GM19463 (cell line): ENCODE data around the gene BLTP3B.
"Not testable (repeated sequence)": the region's sequence is repeated elsewhere in the genome, so short reads cannot be mapped to it uniquely, and the experiment has no call there.

Experiments
- ATAC-seq: cut with Tn5 transposase; IDR thresholded peaks from one replicate; pipeline ENCODE4 v1.9.1; 2021; ENCODE audit warnings: mild to moderate bottlenecking, moderate library complexity; ENCODE audit not compliant: unreplicated experiment

BLTP3B gene, protein sequence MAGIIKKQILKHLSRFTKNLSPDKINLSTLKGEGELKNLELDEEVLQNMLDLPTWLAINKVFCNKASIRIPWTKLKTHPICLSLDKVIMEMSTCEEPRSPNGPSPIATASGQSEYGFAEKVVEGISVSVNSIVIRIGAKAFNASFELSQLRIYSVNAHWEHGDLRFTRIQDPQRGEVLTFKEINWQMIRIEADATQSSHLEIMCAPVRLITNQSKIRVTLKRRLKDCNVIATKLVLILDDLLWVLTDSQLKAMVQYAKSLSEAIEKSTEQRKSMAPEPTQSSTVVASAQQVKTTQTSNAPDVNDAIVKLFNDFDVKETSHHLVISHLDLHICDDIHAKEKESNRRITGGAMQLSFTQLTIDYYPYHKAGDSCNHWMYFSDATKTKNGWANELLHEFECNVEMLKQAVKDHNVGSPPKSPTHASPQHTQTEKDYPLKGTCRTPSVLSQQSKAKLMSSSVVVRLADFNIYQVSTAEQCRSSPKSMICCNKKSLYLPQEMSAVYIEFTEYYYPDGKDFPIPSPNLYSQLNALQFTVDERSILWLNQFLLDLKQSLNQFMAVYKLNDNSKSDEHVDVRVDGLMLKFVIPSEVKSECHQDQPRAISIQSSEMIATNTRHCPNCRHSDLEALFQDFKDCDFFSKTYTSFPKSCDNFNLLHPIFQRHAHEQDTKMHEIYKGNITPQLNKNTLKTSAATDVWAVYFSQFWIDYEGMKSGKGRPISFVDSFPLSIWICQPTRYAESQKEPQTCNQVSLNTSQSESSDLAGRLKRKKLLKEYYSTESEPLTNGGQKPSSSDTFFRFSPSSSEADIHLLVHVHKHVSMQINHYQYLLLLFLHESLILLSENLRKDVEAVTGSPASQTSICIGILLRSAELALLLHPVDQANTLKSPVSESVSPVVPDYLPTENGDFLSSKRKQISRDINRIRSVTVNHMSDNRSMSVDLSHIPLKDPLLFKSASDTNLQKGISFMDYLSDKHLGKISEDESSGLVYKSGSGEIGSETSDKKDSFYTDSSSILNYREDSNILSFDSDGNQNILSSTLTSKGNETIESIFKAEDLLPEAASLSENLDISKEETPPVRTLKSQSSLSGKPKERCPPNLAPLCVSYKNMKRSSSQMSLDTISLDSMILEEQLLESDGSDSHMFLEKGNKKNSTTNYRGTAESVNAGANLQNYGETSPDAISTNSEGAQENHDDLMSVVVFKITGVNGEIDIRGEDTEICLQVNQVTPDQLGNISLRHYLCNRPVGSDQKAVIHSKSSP (N-terminal part only)

DNA sequence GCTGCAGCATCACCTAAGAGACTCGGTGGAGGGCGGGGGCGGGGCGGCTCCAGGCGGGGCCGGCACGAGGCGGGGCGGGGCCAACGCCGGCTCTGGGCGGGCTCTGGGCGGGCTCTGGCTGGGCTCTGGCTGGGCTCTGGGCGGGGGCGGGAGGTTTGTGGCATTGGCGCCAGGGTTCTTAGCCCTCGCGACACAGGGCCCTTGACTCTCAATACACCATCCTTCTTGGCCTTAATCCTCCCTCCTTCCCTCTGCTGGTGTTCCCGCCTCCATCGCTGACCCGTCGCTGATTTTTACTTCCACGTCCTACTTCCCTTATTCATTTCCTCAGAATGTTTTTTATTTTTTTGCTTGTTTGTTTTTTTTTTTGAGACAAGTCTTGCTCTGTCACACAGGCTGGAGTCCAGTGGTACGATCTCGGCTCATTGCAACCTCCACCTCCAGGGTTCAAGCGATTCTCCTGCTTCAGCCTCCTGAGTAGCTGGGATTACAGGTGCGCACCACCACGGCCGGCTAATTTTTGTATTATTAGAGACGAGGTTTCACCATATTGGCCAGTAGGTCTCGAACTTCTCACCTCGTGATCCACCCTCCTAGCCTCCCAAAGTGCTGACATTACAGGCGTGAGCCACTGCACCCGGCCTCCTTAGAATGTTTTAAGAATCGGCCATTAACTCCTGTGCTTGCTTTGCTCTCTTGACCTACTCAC is at the start of gene BLTP3B:
Gene BLTP3B, minus strand, starts transcription at position 24 of the 709 bp plus-strand sequence. CDS start 239 bp downstream, outside the sequence.
- peak; percentile 75 for ATAC-seq

GRCh38 chr12:100189636-100190394 is 47.1 kb upstream of the BLTP3B start:
- no peak for ATAC-seq

GRCh38 chr12:100188888-100189635 is 46.4 kb upstream of the BLTP3B start:
- not testable (repeated sequence) for ATAC-seq

DNA sequence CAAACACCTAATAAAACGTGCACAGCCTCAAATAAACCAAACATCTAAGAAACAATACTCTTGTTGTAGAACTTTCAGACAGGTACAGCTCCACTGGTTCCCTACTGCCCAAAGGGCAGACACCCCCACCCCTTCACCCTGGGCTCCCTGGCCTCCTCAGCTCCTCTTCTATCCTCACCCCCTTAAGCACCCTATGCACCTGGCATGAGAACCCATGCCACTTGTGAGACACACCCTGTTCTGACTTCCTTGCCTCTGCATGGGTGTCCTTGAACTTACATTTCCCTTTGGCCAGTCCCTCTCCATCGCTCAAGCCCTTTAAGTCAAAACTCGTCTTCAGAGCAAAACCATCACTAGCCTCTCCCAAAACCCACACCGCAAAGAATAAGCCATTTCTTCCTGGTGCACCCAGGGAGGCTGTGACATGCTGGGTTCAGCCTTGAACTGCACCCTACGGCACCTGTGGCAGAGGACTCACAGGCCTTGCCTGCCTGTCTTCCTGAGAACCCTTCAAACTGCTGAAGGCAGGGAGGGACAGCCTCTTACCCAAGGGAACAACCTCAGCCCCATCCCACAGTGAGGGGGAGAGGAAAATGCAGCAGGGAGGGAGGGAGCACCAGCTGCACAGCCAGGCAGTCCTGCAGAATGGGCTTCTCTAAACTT is 45.3 kb upstream of the BLTP3B start:
- ATAC-seq = no peak

DNA sequence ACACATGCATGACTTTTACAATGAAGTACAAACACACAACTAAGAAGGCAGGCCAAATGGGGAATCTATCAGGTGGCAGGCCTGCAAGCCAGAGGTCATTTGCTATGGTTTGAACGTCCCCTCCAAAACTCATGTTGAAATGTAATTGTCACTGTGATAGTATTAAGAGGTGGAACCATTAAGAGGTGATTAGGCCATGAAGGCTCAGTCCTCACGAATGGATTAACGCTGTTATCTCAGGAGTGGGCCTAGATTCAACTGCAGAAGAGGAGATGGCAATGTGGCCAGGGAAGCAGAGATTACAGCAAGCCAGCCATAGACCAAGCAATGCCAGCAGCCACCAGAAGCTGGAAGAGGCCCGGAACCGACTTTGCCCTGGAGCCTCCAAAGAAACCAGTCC is 44.4 kb upstream of the BLTP3B start:
- ATAC-seq = no peak

DNA sequence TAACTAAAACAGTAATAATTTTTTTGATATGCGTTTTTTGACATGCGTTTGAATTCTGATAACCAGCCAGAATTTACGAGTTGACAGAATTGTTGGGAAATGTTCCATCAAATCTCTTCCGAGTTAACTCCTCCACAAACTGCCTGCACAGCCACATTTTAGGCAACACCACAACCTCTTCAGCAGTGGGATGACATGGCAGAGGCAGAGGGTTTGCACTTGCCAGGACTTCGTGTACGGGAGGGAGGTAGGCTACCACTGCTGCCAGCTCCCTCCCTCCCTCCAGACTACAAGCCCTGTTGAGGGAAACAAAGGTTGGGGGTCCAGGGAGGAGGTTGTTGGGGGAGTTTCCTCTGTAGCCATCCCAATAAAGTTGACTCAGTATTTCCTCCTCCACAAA is 43.4 kb upstream of the BLTP3B start:
- no peak for ATAC-seq

DNA sequence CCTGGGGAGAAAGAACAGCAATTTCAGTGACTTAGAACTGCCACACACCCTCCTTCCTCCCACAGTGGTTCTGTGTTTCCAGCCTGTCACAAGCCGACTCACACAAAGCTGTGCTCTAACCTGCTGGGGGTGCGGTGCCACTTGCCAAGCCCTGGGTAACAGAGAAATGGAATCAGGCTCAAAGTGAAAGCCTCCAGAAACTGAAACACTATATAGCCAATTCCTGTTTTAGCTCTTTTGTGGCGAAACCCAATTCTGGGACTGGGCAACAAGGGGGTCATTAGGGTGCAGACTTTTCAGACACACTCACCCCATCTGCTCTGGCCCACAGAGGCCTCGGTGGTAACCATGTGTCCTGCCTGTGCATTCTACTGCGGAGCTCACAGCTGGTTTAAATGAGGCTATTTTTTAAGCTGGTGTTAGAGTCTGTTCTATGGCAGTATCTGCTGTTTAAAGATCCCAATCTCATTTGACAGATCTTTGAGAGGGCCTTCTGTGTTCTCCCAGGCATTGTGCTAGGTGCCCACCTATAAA is 42.8 kb upstream of the BLTP3B start:
- ATAC-seq = peak; percentile 83

- no peak for ATAC-seq
These were observed 42.0 kb upstream of the BLTP3B start for GRCh38 chr12:100184549-100185145.

- ATAC-seq = no peak
These were observed 36.6 kb upstream of the BLTP3B start for GRCh38 chr12:100179252-100179651.

DNA sequence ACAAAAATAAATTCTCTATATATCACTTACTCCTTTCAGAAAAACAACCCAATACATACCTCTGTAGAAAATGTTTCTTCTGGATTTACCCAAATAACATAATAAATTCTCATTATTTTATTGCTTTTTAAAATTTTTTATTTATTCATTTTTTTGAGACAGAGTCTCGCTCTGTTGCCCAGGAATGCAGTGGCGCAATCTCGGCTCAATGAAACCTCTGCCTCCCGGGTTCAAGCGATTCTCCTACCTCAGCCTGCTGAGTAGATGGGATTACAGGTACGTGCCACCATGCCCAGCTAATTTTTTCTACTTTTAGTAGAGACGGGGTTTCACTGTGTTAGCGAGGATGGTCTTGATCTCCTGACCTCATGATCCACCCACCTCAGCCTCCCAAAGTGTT is 33.8 kb upstream of the BLTP3B start:
- not testable (repeated sequence) for ATAC-seq

DNA sequence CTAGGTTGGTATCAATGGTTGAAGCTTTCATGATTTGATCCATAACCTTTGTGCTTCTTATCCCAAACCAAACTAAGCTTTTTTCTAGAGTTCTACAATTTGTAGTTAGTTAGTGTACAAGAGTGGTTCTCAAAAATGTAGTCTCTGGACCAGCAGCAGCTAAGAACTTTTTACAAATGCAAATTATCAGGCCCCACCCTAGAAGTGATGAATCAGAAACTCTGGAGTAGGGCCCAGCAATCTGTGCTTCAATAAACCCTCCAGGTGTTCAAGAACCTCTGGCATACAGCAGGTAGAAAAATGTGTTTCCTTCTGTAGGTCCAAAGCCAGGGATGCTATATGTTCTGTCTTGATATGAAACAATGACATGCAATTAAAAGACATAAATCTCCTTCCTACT is 31.8 kb upstream of the BLTP3B start:
- no peak for ATAC-seq

DNA sequence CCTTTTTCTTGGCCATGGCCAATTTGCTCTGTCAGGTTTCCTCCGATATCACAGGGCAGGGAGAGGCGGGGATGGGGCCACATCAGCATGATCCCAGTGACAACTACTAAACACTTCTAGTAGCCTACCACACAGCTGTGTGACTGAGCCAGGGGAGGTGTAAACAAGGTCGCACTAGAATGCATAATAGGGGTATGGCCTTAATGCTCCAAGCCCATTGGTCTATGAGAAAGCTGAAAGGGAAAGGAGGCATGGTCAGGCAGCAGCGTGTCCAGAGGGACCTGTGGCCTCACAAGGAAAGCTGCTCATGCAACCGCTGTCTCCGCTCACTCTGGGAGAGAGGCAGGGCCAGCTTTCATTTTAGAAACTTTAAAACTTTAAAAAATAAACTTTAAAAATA is 30.4 kb upstream of the BLTP3B start:
- no peak for ATAC-seq

DNA sequence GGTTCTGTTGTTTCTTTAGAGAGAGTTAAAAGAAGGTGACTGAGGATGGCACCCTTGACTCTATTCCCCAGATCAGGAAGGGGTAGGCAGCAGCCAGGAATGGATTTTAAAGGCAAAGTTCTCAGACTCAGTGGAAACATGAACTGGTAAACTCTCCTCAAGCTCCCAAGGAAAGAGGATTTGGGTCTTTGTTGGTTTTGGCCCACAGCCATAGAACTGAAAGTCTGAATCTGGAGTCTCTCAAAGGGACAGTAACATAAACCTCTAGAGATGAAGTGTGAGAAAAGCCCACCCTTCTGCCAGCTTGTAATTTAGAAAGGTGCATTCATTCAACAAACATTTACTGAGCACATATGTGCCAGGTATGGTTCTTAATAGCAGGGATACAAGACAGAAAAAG is 28.6 kb upstream of the BLTP3B start:
- no peak for ATAC-seq

- ATAC-seq = no peak
These were observed 27.7 kb upstream of the BLTP3B start for GRCh38 chr12:100170313-100170858.

DNA sequence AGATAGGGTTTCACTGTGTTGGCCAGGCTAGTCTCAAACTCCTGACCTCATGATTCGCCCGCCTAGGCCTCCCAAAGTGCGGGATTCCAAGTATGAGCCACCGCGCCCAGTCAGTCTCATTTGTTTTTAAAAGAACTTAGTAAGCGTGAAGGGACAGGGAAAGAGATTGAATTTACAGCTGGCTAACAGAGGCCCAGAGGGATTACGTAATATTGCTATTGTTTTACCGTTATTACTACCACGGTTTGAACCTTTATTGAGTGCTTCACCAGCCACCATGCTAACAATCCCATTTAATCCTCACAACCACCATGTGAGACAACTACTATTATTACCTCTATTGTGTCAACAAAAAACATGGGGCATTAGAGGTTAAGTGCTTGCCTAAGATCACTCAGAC is 26.7 kb upstream of the BLTP3B start:
- no peak for ATAC-seq

DNA sequence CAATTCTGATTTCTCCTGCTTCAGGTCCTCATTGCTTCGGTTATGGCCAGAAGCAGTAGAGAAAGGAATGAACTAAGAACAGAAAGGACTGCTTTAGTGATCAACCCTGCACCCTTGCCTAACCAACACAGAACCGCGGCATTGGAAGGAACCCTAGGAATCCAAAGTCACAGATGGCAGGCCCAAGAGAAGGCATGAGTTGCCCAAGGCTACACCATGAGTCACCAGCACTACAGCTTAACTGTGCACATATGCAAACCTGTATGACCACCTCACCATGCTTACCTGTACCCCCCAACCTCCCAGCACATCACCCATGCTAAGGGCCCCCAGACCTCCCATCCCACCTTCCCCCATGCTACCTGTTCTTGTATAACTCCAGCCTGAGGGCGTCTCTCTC is 25.9 kb upstream of the BLTP3B start:
- no peak for ATAC-seq

DNA sequence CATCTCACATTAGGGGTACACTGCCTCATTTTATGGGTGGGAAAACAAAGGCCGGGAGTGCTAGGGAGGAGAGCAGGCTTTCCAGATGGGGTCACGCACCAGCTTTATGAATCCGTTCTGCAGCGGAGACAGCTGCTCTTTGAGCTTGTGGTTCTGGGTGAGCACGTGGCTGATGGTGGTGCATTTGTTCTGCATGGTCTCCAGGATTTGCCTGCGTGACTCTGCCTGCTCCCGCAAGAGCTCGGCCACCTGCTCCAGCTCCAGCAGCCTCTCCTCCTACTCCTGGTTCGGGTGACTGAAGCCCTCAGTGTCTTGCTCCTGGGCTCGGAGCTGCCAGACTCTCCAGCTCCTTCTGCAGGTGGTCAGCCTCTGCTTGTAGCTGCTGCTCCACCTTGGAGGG is 23.6 kb upstream of the BLTP3B start:
- no peak for ATAC-seq

DNA sequence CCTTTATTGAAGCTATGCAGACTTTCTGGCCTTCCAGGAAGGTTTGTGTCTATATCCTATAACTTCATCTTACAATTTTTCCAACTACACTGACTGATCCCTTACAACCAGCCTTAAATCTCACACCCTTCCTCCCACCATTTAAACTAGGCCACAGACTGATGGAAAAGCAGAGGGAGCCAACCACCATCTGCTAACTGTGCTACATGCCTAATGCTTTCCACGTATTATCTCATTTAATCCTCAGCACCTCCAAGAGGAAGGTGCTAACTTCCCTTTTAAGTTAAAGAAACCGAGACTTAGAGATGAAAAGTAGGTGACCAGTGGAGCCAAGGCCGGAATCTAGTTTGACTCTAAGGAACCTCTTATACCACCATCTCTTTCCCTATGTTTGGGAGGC is 22.7 kb upstream of the BLTP3B start:
- ATAC-seq = no peak
